ENCODE results near the gene KCTD6. TPM values are rescaled to one million over a fixed set of nuclear protein-coding genes. Genes with fewer than 3 reads are reported as not detected.

Gene KCTD6
- total RNA-seq, 1 donor from 2014 or later = 7.6 TPM

DNA sequence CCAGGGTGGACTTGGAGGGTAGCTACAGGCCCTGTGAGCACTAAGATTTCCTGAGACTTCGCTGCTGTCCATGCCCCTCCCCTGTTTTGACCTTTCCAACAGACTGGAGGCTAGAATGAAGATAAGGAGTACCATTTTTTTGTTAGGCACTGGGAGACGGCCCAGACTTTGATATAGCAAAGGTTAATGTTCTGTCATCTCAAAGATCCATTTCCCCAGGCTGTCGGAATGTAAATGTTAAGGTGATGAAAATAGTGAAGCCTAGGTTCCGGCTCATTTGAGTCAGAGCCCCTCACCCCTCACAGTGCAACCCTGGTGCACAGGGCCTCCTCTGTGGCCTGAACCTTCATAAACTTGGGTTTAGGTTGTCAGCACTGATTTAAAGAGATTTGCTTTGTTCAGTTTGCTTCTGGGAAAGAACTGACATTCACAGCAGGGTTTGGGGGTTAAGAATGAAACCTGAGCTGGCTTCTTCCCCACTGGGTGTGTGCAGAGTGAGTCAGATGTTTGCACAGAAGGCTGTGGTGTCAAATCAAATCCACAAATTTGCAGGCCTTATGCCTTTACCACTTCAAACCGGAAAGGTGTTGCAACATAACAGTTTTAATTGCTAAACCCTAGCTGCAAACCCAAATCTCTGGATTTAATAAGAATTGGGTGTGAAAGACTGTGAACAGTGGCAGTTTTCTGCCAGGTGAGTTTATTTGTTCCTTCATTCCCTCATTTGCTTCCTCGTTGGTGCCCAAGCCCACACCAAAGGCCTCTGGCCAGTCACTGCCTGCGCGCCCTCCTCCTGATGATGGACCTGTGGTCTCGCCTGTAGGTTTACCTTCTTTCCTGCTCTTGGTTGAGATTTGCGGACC lies 20.6 kb upstream of the KCTD6 start:
- TF ChIP-seq CTCF (IDR thresholded peaks at IDR 0.05; ENCODE audit: insufficient read depth, low read length, poor library complexity, severe bottlenecking) = no peak
- H3K36me3 ChIP-seq (ENCODE audit: control insufficient read depth, insufficient read depth, low read length) = no peaks in the 10 kb centered on the region
- no peak overlapping the region for H3K4me3 ChIP-seq (ENCODE audit: low read depth, low read length)
- peak; percentile 92 for DNase-seq (ENCODE audit: low read depth)
- no peaks in the 10 kb centered on the region for H3K27me3 ChIP-seq (ENCODE audit: control insufficient read depth, insufficient read depth, low read length)

GRCh38 chr3:58473275-58473674 lies 18.6 kb upstream of the KCTD6 start:
- TF ChIP-seq CTCF (IDR thresholded peaks at IDR 0.05; ENCODE audit: insufficient read depth, low read length, poor library complexity, severe bottlenecking) = no peak
- Histone ChIP-seq H3K36me3 (ENCODE audit: control insufficient read depth, insufficient read depth, low read length) (no peaks in the 10 kb centered on the region), H3K4me3 (ENCODE audit: low read depth, low read length) (no peak overlapping the region), H3K27me3 (ENCODE audit: control insufficient read depth, insufficient read depth, low read length) (no peaks in the 10 kb centered on the region)
- DNase-seq (ENCODE audit: low read depth) = no peak

GRCh38 chr3:58474348-58474911 lies 17.5 kb upstream of the KCTD6 start:
- TF ChIP-seq CTCF (IDR thresholded peaks at IDR 0.05; ENCODE audit: insufficient read depth, low read length, poor library complexity, severe bottlenecking) = no peak
- Histone ChIP-seq H3K27me3 (ENCODE audit: control insufficient read depth, insufficient read depth, low read length) (no peaks in the 10 kb centered on the region), H3K36me3 (ENCODE audit: control insufficient read depth, insufficient read depth, low read length) (no peaks in the 10 kb centered on the region), H3K4me3 (ENCODE audit: low read depth, low read length) (no peak overlapping the region)
- no peak for DNase-seq (ENCODE audit: low read depth)

DNA sequence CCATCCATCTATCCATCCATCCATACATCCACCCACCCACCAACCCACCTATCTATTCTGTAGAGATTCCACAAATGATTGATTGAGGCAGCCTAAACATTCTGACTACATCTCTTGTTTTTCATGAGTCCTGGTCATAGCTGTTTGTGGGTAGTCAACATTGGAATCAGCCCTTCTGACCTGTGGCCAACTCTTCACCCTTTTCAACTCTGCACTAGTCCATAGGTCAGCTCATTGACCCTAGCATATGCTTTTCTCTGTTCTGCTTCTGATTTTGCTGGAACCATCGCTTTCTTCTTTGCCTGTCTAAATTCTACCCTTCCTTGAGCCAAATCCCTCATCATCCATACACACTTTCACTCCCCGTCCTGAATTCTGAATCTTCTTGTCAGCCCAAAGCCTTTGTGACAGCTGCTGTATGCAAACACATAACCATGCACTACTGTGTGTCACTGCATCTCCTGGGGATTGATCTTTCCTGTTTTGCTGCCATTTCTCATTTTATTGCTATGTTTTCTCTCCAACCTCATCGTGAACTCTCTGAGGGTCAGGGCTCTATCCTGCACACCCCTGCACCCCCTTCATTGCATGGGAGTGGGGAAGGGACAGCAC lies 16.8 kb upstream of the KCTD6 start:
- no peak for TF ChIP-seq CTCF (IDR thresholded peaks at IDR 0.05; ENCODE audit: insufficient read depth, low read length, poor library complexity, severe bottlenecking)
- DNase-seq (ENCODE audit: low read depth) = no peak
- no peaks in the 10 kb centered on the region for H3K36me3 ChIP-seq (ENCODE audit: control insufficient read depth, insufficient read depth, low read length)
- no peak overlapping the region for H3K4me3 ChIP-seq (ENCODE audit: low read depth, low read length)
- H3K27me3 ChIP-seq (ENCODE audit: control insufficient read depth, insufficient read depth, low read length) = no peaks in the 10 kb centered on the region

- no peaks in the 10 kb centered on the region for H3K36me3 ChIP-seq (ENCODE audit: control insufficient read depth, insufficient read depth, low read length)
- H3K27me3 ChIP-seq (ENCODE audit: control insufficient read depth, insufficient read depth, low read length) = no peaks in the 10 kb centered on the region
- DNase-seq (ENCODE audit: low read depth) = no peak
- no peak overlapping the region for H3K4me3 ChIP-seq (ENCODE audit: low read depth, low read length)
- TF ChIP-seq CTCF (IDR thresholded peaks at IDR 0.05; ENCODE audit: insufficient read depth, low read length, poor library complexity, severe bottlenecking) = no peak
These were observed 13.1 kb upstream of the KCTD6 start for GRCh38 chr3:58478781-58479180.
